GM21786 (cell line): ENCODE data around the gene MZT2B.
"Not testable (repeated sequence)": the region's sequence is repeated elsewhere in the genome, so short reads cannot be mapped to it uniquely, and the experiment has no call there.

Experiments used
- ATAC-seq: cut with Tn5 transposase; IDR thresholded peaks from one replicate; pipeline ENCODE4 v1.9.1; 2021; ENCODE audit not compliant: unreplicated experiment

The MZT2B gene

GRCh38 chr2:130202518-130202917 lies 20.5 kb downstream of the MZT2B start:
- not testable (repeated sequence) for ATAC-seq

GRCh38 chr2:130203150-130203549 lies 21.1 kb downstream of the MZT2B start:
- ATAC-seq, result not testable (repeated sequence)

GRCh38 chr2:130207051-130207450 lies 25.0 kb downstream of the MZT2B start:
- not testable (repeated sequence) for ATAC-seq

- not testable (repeated sequence) for ATAC-seq
These were observed 37.1 kb downstream of the MZT2B start for GRCh38 chr2:130219147-130219546.

- not testable (repeated sequence) for ATAC-seq
These were observed 38.4 kb downstream of the MZT2B start for GRCh38 chr2:130220505-130220904.

- ATAC-seq, result not testable (repeated sequence)
These were observed 40.5 kb downstream of the MZT2B start for GRCh38 chr2:130222523-130222922.

- ATAC-seq, result not testable (repeated sequence)
These were observed 45.9 kb downstream of the MZT2B start for GRCh38 chr2:130228005-130228404.

GRCh38 chr2:130228467-130229160 lies 46.6 kb downstream of the MZT2B start:
- not testable (repeated sequence) for ATAC-seq

GRCh38 chr2:130229161-130229510 lies 47.1 kb downstream of the MZT2B start:
- ATAC-seq, result not testable (repeated sequence)

- ATAC-seq, result not testable (repeated sequence)
These were observed 48.3 kb downstream of the MZT2B start for GRCh38 chr2:130230376-130230775.

- ATAC-seq, result not testable (repeated sequence)
These were observed 48.8 kb downstream of the MZT2B start for GRCh38 chr2:130230907-130231306.

GRCh38 chr2:130231656-130232055 lies 49.6 kb downstream of the MZT2B start:
- no peak for ATAC-seq

GRCh38 chr2:130233066-130233465 lies 51.0 kb downstream of the MZT2B start:
- not testable (repeated sequence) for ATAC-seq

- ATAC-seq, result not testable (repeated sequence)
These were observed 57.5 kb downstream of the MZT2B start for GRCh38 chr2:130239581-130239980.
